NCI-H1436 treated with DMSO at 0.1 percent for 48 hours (cell line): ENCODE results near the gene NEXMIF.
"Not testable (repeated sequence)": the region's sequence is repeated elsewhere in the genome, so short reads cannot be mapped to it uniquely, and the experiment has no call there.

Experiments
- DNase-seq: peaks from one replicate; lab custom pipeline; 2025; lab: John Stamatoyannopoulos, UW

The NEXMIF gene

GRCh38 chrX:74788545-74789086 lies 136.6 kb downstream of the NEXMIF start:
- DNase-seq, result no peak

DNA sequence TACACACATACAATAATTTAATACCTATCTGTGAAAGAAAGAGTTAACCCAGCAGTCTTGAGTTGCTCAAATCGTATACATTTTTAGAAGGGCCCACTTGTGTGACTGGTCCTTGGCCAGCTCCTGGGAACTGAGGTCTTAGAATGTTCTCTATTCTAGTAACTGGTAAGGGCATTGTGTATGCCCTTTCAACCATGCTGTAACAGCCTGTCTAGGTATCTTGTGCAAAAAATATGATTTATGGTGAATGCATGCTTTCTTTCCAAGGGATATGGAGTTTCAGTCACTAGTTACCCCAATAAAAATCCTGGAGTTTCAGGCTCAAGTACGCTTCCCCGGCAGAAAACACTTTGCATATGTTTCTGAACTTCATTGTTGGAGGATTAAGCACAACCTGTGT lies 140.6 kb downstream of the NEXMIF start:
- no peak for DNase-seq

DNA sequence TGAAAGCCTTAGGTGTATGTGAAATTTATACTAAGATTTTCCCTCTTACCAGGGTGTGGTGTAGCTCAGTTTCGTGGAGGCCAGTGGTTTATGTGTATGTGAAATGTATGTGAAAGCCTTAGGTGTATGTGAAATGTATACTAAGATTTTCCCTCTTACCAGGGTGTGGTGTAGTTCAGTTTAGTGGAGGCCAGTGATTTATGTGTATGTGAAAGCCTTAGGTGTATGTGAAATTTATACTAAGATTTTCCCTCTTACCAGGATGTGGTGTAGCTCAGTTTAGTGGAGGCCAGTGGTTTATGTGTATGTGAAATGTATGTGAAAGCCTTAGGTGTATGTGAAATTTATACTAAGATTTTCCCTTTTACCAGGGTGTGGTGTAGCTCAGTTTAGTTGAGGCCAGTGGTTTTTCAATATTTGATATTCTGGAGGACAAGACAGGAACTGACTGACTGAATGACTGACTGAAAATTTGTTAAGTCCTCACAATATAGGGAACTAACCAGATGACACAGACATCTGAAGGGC lies 143.7 kb downstream of the NEXMIF start:
- DNase-seq, result no peak

DNA sequence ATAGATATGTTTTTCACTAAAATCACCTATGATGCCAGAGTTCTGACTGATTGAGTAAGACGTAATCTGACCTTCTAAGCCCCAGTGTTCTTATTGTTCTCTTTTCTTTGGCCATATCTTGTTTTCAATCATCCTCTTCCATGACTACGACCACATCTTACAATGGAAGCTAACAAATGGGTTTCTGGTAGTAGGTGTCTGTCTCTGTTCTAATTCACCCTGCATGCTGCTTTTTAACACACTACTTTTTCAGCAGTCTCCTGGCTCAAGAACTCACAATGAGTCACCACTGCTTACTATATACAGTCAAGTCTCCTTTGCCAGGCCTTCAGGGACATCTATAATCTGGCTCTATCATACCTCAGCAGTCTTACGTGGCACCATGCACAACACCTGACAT lies 146.1 kb downstream of the NEXMIF start:
- no peak for DNase-seq

- no peak for DNase-seq
Observed at GRCh38 chrX:74774988-74775387, 150.3 kb downstream of the NEXMIF start.

GRCh38 chrX:74736450-74736849 lies 188.8 kb downstream of the NEXMIF start:
- no peak for DNase-seq

DNA sequence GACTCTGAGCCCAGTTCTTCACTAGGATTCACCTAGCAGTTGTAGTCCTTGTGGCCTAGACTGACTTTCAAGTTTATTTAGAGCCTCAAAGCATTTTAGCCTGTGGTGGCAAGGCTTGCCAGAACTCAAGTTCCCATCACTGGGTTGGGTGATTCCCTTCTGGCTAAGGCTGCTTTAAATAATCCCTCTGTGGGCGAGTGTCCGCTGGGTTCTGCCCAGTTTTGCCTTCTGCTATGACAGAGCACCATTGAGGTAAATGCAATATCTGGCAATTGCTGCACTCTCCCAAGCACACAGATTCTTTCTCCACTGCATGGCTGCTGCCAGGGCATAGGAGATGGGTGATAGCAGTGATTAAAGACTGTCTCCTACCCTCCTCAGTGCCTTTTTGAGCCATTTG lies 220.0 kb downstream of the NEXMIF start:
- no peak for DNase-seq

DNA sequence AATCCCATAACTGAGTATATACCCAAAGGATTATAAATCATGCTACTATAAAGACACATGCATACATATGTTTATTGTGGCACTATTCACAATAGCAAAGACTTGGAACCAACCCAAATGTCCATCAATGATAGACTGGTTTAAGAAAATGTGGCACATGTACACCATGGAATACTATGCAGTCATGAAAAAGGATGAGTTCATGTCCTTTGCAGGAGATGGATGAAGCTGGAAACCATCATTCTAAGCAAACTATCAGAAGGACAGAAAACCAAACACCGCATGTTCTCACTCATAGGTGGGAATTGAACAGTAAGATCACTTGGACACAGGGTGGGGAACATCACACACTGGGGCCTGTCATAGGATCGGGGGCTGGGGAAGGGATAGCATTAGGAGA lies 223.9 kb downstream of the NEXMIF start:
- DNase-seq, result not testable (repeated sequence)

DNA sequence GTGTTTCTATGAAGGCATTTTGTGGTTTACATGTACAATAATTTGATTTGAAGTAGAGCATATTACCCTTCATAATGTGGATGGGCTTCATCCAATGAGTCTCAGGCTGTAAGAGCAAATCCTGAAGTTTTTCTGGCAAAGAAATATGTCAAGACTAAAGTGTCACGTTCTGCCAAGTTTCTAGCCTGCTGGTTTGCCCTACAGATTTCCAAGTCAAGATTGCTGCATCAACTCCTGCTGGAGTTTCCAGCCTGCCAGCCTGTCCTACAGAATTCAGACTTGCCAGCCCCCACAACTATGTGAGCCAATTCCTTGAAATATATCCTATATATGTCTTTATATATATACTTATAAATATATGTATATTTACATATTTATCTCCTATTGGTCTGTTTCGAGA lies 240.8 kb downstream of the NEXMIF start:
- DNase-seq, result no peak
